HCT116 (cell line): ENCODE data around the gene PRKAA2. TPM values are rescaled to one million over a fixed set of nuclear protein-coding genes. Genes with fewer than 3 reads are reported as not detected.
"Not testable (repeated sequence)": the region's sequence is repeated elsewhere in the genome, so short reads cannot be mapped to it uniquely, and the experiment has no call there.

ENCODE experiments used
- ATAC-seq: fragments of 200-7000 bp; cut with Tn5 transposase; 2 replicates; pipeline ENCODE4 v1.9.1; 2020; ENCODE audit warnings: mild to moderate bottlenecking, moderate library complexity
- Bru-seq: library from RNA; stranded (reverse); fragments of 400-500 nt; gene quantifications from one replicate; lab custom pipeline; 2021; lab: Mats Ljungman, UMichigan
- BruChase-seq, 2 experiments: library from RNA; stranded (reverse); fragments of 400-500 nt; gene quantifications; one replicate each; lab custom pipeline; 2021; lab: Mats Ljungman, UMichigan
- BruUV-seq: library from RNA; stranded (reverse); fragments of 400-500 nt; replicated peaks from 2 replicates; lab custom pipeline; 2021; lab: Mats Ljungman, UMichigan
- CTCF ChIA-PET: fragments of 300-600 bp; sonication (Branson Sonifier 250); formaldehyde crosslinking; loops from one replicate; lab custom pipeline; 2021; ENCODE audit warnings: antibody characterized with exemption; lab: Charles Lee
- POLR2A ChIA-PET: fragments of 300-600, 350-600 bp; sonication (Branson Sonifier 250); formaldehyde crosslinking; loops from one replicate; lab custom pipeline; 2021; ENCODE audit warnings: antibody characterized with exemption; lab: Charles Lee
- RAD21 ChIA-PET, 2 experiments: fragments of 300-600 bp; sonication (Branson Sonifier 250); formaldehyde crosslinking; loops; one replicate each; lab custom pipeline; 2023; ENCODE audit warnings: low total read pairs in 2 of 2; ENCODE audit not compliant: uncharacterized antibody in 2 of 2, unreplicated experiment in 2 of 2, low non-redundant PET in 1 of 2; lab: Charles Lee
- DNase-seq: peaks from one replicate; pipeline ENCODE4 v3.0.0-alpha.2; 2010; ENCODE audit warnings: low read depth, low spot score
- H2AFZ ChIP-seq: fragments of 200-600 bp; shearing (Covaris generic), sonication (generic); 2 replicates; pipeline ENCODE4 v1.6.1; 2017; ENCODE audit warnings: low read depth, mixed run types, mixed read lengths, antibody characterized with exemption, low read length; ENCODE audit not compliant: poor library complexity, severe bottlenecking
- H3K27ac ChIP-seq: 2 replicates; pipeline ENCODE4 v1.5.1; 2012; ENCODE audit warnings: low read depth, low read length
- H3K27me3 ChIP-seq: fragments of 200-600 bp; sonication (generic); 2 replicates; pipeline ENCODE4 v1.6.1; 2016; ENCODE audit warnings: mixed run types, low read length, mixed read lengths; ENCODE audit not compliant: insufficient read depth
- H3K36me3 ChIP-seq, 2 experiments: fragments of 200-500 bp in 1 of 2; fragments of 200-600 bp in 1 of 2; sonication (Bioruptor generic) in 1 of 2; sonication (generic) in 1 of 2; 2 replicates each; pipeline versions ENCODE4 v1.5.1 to v1.6.1; 2014 to 2016; ENCODE audit warnings: low read length in 2 of 2, inconsistent platforms in 1 of 2, mixed read lengths in 1 of 2, mixed run types in 1 of 2; ENCODE audit not compliant: insufficient read depth in 2 of 2, control insufficient read depth in 1 of 2
- H3K4me1 ChIP-seq, 2 experiments: fragments of 200-600 bp in 1 of 2; sonication (generic) in 1 of 2; 2 replicates each; pipeline versions ENCODE4 v1.5.1 to v1.6.1; 2012 to 2017; ENCODE audit warnings: low read length in 2 of 2, inconsistent platforms in 1 of 2, mild to moderate bottlenecking in 1 of 2, mixed read lengths in 1 of 2, mixed run types in 1 of 2, moderate library complexity in 1 of 2; ENCODE audit not compliant: insufficient read depth in 2 of 2, control insufficient read depth in 1 of 2
- H3K4me2 ChIP-seq: fragments of 200-600 bp; sonication (generic); 2 replicates; pipeline ENCODE4 v1.6.1; 2017; ENCODE audit warnings: mixed run types, low read length, mixed read lengths
- H3K4me3 ChIP-seq, 2 experiments: fragments of 200-600 bp in 1 of 2; sonication (generic) in 1 of 2; replicated peaks in 1 of 2; 2 replicates each; pipeline ENCODE4 v1.5.1; 2011 to 2016; ENCODE audit warnings: low read length in 2 of 2, control low read depth in 1 of 2, low read depth in 1 of 2, mild to moderate bottlenecking in 1 of 2, mixed read lengths in 1 of 2, mixed run types in 1 of 2
- H3K79me2 ChIP-seq: fragments of 200-600 bp; sonication (generic); 2 replicates; pipeline ENCODE4 v1.6.1; 2017; ENCODE audit warnings: mild to moderate bottlenecking, mixed run types, low read length, moderate library complexity, mixed read lengths; ENCODE audit not compliant: insufficient read depth
- H3K9ac ChIP-seq: fragments of 200-600 bp; sonication (generic); 2 replicates; pipeline ENCODE4 v1.6.1; 2016; ENCODE audit warnings: low read length, mixed read lengths
- H3K9me2 ChIP-seq: fragments of 200-600 bp; sonication (generic), shearing (Covaris generic); 2 replicates; pipeline ENCODE4 v1.6.1; 2017; ENCODE audit warnings: mixed run types, mild to moderate bottlenecking, moderate library complexity; ENCODE audit not compliant: insufficient read depth
- H3K9me3 ChIP-seq, 2 experiments: fragments of 200-500 bp in 1 of 2; fragments of 200-600 bp in 1 of 2; sonication (Bioruptor generic) in 1 of 2; sonication (generic) in 1 of 2; 2 replicates each; pipeline ENCODE4 v1.6.1; 2014 to 2017; ENCODE audit warnings: low read length in 2 of 2, mixed read lengths in 2 of 2, inconsistent platforms in 1 of 2, low read depth in 1 of 2, mild to moderate bottlenecking in 1 of 2, mixed run types in 1 of 2, moderate library complexity in 1 of 2; ENCODE audit not compliant: control insufficient read depth in 1 of 2, insufficient read depth in 1 of 2
- H4K20me1 ChIP-seq: fragments of 200-600 bp; sonication (generic), shearing (Covaris generic); 2 replicates; pipeline ENCODE4 v1.6.1; 2017; ENCODE audit warnings: mixed run types, mild to moderate bottlenecking, moderate library complexity; ENCODE audit not compliant: insufficient read depth
- CEBPB ChIP-seq: IDR thresholded peaks from 2 replicates; pipeline ENCODE4 v1.6.1; 2012; ENCODE audit warnings: low read depth
- ELF1 ChIP-seq: IDR thresholded peaks from 2 replicates; pipeline ENCODE4 v1.6.1; 2012; ENCODE audit warnings: low read depth, borderline replicate concordance
- EZH2phosphoT487 ChIP-seq: fragments of 200-600 bp; IDR thresholded peaks from 2 replicates; pipeline ENCODE4 v1.6.1; 2018; ENCODE audit warnings: antibody characterized with exemption, borderline replicate concordance
- FOSL1 ChIP-seq: IDR thresholded peaks from 2 replicates; pipeline ENCODE4 v1.6.1; 2012; ENCODE audit warnings: low read depth
- SP1 ChIP-seq: IDR thresholded peaks from 2 replicates; pipeline ENCODE4 v1.6.1; 2012; ENCODE audit warnings: low read depth
- SRF ChIP-seq: IDR thresholded peaks from 2 replicates; pipeline ENCODE4 v1.6.1; 2012; ENCODE audit warnings: low read depth
- YY1 ChIP-seq: IDR thresholded peaks from 2 replicates; pipeline ENCODE4 v1.6.1; 2011; ENCODE audit warnings: low read length, low read depth, moderate library complexity, mild to moderate bottlenecking; ENCODE audit not compliant: insufficient replicate concordance; ENCODE audit errors: extremely low read depth
- ZFX ChIP-seq: fragments of 450-650 bp; IDR thresholded peaks from 2 replicates; pipeline ENCODE4 v1.6.1; 2017
- ZNF274 ChIP-seq: fragments of 200-500 bp; sonication (Bioruptor generic); IDR thresholded peaks from 2 replicates; pipeline ENCODE4 v1.6.1; 2014; ENCODE audit warnings: mild to moderate bottlenecking, low read depth, low read length, inconsistent platforms
- intact Hi-C: fragments of 100-400 bp; cut with micrococcal nuclease; formaldehyde crosslinking; loops from 2 replicates; pipeline ENCODE4 v1.10.0; 2022
- long read RNA-seq: library from polyadenylated mRNA; unstranded; transcript quantifications from one replicate; pipeline ENCODE4 v2.0.0, GENCODE V29; 2021; ENCODE audit not compliant: unreplicated experiment
- polyA plus RNA-seq: library from polyadenylated mRNA; unstranded; fragments of >200 nt; gene quantifications from 2 replicates; pipeline ENCODE4 v1.2.1, GENCODE V29; 2012; ENCODE audit warnings: missing spikeins
- total RNA-seq: library from RNA; stranded (reverse); gene quantifications from one replicate; pipeline ENCODE4 v1.2.1, GENCODE V29; 2021; ENCODE audit not compliant: unreplicated experiment
- TF ChIP-seq, protein P1 (sequence below): IDR thresholded peaks from 2 replicates; pipeline ENCODE4 v1.6.1; 2012
- TF ChIP-seq, protein P2 (sequence below): IDR thresholded peaks from 2 replicates; pipeline ENCODE4 v1.6.1; 2012; ENCODE audit warnings: low read depth

Gene PRKAA2
- total RNA-seq (1.6 TPM), Bru-seq, nascent RNA (percentile 47 among the genes with signal in this experiment), BruChase-seq, experiment 1, labeled RNA remaining after a 6-hour chase (percentile 58 among the genes with signal in this experiment), BruChase-seq, experiment 2, labeled RNA remaining after a 2-hour chase (percentile 60 among the genes with signal in this experiment)
- polyA plus RNA-seq = 0.32 and 0.40 TPM in 2 replicates
- long read RNA-seq = 0 reads

DNA sequence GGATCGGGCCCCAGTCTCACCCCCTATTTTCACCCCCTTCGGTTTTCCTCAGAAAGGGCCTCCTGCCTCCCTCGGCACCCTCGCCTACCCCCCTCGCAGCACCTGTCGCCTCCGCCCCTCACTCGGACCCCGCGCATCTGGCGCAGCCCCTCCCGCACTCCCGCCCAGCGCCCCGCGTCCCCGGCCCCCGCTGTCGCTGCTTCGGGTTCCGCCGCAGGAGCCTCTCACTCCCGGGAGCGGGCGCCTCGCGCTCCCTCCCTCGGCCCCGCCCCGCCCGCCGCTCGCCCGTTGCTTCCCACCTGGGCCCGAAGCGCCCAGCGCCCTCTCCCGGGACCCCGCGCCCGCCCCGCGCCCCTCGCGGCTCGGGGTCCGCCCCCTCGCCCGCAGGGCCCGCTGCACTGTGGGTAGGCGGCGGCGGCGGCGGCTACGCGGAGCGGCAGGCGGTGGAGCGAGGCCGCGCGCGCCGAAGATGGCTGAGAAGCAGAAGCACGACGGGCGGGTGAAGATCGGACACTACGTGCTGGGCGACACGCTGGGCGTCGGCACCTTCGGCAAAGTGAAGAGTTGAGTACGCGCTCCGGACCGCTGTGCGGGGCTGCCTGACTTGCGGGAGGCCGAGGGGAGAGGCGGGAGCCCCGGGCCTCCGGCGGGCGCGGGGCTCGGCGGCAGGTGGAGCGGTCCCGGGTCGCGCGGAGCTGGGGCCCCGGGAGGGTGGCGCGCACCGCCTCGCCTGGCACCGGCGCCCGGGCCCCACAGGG is at the start of gene PRKAA2:
Gene PRKAA2 (plus strand): TSS at position 396 of the 758 bp plus-strand sequence. CDS start 74 bp downstream, at position 470.
- DNase-seq = no peak

DNA sequence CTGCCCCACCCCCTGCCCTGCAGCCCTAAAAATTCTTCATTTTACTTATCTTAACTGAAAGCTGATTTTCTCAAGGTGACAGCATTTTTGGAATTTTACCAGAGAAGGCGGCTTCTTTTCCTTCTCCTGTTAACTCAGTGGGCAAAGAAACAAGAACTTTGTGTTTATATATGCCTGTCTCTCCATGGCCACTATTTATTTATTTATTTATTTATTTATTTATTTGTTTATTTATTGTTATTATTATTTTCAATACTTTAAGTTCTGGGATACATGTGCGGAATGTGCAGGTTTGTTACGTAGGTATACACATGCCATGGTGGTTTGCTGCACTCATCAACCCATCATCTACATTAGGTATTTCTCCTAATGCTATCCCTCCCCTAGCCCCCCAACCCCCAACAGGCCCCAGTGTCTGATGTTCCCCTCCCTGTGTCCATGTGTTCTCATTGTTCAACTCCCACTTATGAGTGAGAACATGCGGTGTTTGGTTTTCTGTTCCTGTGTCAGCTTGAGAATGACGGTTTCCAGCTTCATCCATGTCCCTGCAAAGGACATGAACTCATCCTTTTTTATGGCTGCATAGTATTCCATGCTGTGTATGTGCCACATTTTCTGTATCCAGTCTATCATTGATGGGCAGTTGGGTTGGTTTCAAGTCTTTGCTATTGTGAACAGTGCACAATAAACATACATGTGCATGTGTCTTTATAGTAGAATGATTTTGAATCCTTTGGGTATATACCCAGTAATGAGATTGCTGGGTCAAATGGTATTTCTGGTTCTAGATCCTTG is 49.5 kb upstream of the PRKAA2 start:
- H4K20me1 ChIP-seq, H3K27me3 ChIP-seq, RAD21 ChIA-PET, intact Hi-C loops, H3K9me2 ChIP-seq, H3K79me2 ChIP-seq, H3K36me3 ChIP-seq, H3K4me2 ChIP-seq, H2AFZ ChIP-seq, H3K27ac ChIP-seq, DNase-seq, CTCF ChIA-PET, H3K4me1 ChIP-seq, BruUV-seq, ATAC-seq, H3K9me3 ChIP-seq, H3K4me3 ChIP-seq, H3K9ac ChIP-seq, POLR2A ChIA-PET: not testable (repeated sequence)

More for the DNA sequence above, at the start of gene PRKAA2:
- H3K79me2 ChIP-seq = no peaks in the 10 kb centered on the region
- POLR2A ChIA-PET = no interaction called here
- peak within 1 kb of the TSS; percentile 74 for H3K4me2 ChIP-seq
- no peaks in the 10 kb centered on the region for H3K9me2 ChIP-seq
- H3K9ac ChIP-seq = peak within 1 kb of the TSS; percentile 42; the same call in 1 of the 2 replicates
- H3K4me1 ChIP-seq = peaks cover 0 to 17% of the 10 kb centered on the region in 2 experiments; a peak in 2 of 4 replicates
- H3K27ac ChIP-seq = peak within 1 kb of the TSS; percentile 51; the same call in 1 of the 2 replicates
- BruUV-seq = no TSS peak
- peak; percentile 78 for ATAC-seq
- CTCF ChIA-PET = no interaction called here
- peak within 1 kb of the TSS; percentile 48 to 58 for H3K4me3 ChIP-seq
- TF ChIP-seq, protein P1, sequence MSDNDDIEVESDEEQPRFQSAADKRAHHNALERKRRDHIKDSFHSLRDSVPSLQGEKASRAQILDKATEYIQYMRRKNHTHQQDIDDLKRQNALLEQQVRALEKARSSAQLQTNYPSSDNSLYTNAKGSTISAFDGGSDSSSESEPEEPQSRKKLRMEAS = peak; percentile 70
- TF ChIP-seq ZNF274 (no peak), SP1 (no peak), ELF1 (no peak), ZFX (peak; percentile 75), FOSL1 (no peak), SRF (no peak), EZH2phosphoT487 (no peak), YY1 (peak; percentile 52), CEBPB (no peak)
- TF ChIP-seq, protein P2, sequence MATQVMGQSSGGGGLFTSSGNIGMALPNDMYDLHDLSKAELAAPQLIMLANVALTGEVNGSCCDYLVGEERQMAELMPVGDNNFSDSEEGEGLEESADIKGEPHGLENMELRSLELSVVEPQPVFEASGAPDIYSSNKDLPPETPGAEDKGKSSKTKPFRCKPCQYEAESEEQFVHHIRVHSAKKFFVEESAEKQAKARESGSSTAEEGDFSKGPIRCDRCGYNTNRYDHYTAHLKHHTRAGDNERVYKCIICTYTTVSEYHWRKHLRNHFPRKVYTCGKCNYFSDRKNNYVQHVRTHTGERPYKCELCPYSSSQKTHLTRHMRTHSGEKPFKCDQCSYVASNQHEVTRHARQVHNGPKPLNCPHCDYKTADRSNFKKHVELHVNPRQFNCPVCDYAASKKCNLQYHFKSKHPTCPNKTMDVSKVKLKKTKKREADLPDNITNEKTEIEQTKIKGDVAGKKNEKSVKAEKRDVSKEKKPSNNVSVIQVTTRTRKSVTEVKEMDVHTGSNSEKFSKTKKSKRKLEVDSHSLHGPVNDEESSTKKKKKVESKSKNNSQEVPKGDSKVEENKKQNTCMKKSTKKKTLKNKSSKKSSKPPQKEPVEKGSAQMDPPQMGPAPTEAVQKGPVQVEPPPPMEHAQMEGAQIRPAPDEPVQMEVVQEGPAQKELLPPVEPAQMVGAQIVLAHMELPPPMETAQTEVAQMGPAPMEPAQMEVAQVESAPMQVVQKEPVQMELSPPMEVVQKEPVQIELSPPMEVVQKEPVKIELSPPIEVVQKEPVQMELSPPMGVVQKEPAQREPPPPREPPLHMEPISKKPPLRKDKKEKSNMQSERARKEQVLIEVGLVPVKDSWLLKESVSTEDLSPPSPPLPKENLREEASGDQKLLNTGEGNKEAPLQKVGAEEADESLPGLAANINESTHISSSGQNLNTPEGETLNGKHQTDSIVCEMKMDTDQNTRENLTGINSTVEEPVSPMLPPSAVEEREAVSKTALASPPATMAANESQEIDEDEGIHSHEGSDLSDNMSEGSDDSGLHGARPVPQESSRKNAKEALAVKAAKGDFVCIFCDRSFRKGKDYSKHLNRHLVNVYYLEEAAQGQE = no peak
- TF ChIP-seq, all 23 proteins: peak for 3
- Histone ChIP-seq H3K9me3 (no peaks in the 10 kb centered on the region), H4K20me1 (no peaks in the 10 kb centered on the region), H3K36me3 (no peaks in the 10 kb centered on the region), H2AFZ (peak within 1 kb of the TSS; percentile 89), H3K27me3 (peaks cover 30% of the 10 kb centered on the region)
- RAD21 ChIA-PET = no interaction called here
- intact Hi-C loops = no loop called here
